Measurements from ENCODE around the gene CIRBP.

DNA sequence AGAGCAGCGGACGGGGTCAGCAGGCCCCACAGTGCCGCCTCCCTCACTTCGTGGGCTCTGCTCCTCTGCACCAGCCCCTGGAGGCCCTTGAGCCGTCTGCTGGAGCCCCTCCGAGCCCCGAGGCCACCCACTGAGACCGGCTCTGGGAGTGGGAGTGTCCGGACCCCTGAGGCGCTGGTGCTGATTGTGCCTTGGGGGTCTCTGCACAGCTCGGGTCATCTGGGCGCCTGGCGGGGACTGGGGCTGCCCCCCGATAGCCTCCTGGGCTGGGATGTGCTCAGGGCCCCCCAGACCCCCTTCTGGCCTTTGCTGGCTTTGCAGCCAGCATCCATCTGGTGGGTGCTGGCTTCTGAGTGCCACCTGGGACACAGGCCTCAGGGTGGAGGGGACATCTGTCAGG is 46.7 kb upstream of the CIRBP start:
- TF ChIP-seq, protein P1, sequence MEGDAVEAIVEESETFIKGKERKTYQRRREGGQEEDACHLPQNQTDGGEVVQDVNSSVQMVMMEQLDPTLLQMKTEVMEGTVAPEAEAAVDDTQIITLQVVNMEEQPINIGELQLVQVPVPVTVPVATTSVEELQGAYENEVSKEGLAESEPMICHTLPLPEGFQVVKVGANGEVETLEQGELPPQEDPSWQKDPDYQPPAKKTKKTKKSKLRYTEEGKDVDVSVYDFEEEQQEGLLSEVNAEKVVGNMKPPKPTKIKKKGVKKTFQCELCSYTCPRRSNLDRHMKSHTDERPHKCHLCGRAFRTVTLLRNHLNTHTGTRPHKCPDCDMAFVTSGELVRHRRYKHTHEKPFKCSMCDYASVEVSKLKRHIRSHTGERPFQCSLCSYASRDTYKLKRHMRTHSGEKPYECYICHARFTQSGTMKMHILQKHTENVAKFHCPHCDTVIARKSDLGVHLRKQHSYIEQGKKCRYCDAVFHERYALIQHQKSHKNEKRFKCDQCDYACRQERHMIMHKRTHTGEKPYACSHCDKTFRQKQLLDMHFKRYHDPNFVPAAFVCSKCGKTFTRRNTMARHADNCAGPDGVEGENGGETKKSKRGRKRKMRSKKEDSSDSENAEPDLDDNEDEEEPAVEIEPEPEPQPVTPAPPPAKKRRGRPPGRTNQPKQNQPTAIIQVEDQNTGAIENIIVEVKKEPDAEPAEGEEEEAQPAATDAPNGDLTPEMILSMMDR (IDR thresholded peaks at IDR 0.05; ENCODE audit: low read depth, low read length, poor library complexity, severe bottlenecking) = no peak
- TF ChIP-seq EZH2phosphoT487 (IDR thresholded peaks at IDR 0.05; ENCODE audit: borderline replicate concordance, low read length) = no peak

Measured in DOHH2 (cell line).